Fibroblast of skin of left quadriceps (primary cell): Measurements from ENCODE around the gene TAF11.
"Not testable (repeated sequence)": the region's sequence is repeated elsewhere in the genome, so short reads cannot be mapped to it uniquely, and the experiment has no call there.

Experiments used
- DNase-seq, 2 experiments: peaks; one replicate each; pipeline ENCODE4 v3.0.0-alpha.2; 2013; ENCODE audit warnings: low read depth in 2 of 2

The TAF11 gene

GRCh38 chr6:34865107-34865506 is 22.7 kb downstream of the TAF11 start:
- no peak for DNase-seq

GRCh38 chr6:34864007-34864406 is 23.8 kb downstream of the TAF11 start:
- no peak for DNase-seq

- DNase-seq, result no peak
These were observed 27.1 kb downstream of the TAF11 start for GRCh38 chr6:34860776-34861175.

DNA sequence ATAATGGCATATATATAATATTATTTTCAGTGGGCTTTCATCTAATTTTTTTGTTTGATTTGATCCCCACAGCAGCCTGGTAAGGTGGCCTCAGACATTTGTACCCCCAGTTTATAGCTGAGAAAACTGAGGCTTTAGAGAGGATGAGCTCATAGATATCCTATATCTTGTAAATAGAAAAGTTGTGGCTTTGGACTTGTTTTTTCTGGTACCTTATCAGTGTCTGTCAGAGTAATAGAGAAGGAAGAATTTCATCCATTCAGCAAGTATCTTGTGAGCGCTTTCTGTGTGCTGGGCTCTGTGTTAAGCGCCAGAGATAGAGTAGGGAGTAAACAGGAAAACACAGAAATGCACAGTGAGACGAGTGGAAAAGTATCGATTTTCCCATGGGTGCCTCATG is 27.9 kb downstream of the TAF11 start:
- no peak for DNase-seq

DNA sequence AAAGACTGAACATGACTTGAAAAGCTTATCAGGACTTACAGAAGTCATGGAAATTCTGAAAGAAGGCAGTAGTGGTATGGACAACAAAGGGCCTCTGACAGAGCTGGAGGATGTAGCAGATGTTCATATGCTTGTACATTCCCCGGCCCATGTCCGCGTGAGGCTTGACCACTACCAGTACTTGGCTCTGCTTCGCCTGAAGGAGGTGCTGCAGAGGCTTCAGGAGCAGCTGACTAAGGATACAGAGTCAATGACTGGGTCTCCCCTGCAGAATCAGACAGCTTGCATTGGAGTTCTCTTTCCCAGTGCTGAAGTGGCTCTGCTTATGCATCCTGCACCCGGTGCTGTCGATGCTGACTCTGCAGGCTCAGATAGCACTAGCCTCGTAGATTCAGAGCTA is 29.2 kb downstream of the TAF11 start:
- DNase-seq, result no peak

DNA sequence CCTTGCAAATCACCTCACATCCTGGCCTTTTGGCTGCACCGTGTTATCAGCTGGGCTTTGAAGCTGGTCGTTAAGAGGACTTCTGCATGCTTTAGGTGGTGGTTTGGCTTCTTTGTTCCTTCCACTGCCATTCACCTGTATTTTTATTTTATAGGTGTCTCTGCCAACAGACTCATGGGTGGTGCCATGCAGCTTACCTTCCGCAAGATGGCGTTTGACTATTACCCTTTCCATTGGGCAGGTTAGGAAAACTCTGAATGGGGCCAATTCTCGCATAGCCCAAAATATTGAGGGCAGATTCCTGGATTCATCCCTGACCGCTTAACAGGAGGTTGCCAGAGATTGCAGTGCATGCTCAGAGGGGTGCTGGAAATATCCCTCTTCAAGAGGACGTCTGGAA is 32.4 kb downstream of the TAF11 start:
- no peak for DNase-seq

DNA sequence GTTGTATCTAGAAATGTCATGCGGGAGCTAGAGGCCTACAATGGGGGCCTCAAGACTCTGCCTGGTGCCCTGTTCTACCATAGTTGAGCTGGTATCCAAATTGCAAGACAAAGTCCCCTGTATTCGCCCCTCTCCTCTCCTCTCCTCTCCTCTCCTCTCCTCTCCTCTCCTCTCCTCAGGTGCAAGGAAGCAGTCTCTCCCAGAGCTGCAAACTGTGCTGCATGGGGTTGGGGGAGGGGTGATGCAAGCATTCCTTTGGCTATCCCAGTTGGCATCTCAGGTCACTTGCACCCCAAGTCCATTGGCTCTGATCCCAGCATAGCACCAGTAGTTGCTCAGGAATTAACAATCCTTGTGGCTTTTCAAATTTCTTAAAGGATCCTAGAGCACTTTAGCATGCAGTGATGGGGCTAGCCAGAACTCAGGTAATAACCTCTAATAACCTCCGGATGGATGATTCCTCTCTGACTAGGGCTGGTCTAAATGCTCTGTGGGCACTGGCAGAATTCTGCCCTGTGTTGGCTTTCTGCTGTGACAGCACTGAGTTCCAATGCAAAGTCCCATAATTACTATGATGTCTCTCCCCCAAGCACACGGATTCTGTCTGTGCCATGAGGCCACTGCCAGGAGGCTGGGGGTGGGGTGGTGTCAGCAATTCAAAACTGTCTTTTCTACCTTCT is 35.3 kb downstream of the TAF11 start:
- no peak for DNase-seq

DNA sequence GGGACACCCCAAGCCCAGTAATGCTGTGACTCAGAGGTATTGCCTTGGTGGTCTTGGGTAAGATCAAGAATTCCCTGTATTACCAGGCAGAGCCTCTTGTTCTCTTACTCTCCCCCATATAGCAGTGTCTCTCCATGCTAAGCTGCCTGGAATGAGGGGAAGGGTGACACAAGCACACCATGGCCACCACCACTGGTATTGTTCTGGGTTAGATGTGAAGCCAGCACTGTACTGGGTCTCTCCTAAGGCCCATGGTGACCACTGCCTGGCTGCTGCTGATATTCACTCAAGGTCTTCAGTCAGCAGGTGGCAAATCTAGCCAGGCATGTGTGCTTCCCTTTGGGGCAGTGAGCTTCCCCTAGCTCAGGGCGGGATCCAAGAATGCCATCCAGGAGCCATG is 36.5 kb downstream of the TAF11 start:
- DNase-seq, result no peak

DNA sequence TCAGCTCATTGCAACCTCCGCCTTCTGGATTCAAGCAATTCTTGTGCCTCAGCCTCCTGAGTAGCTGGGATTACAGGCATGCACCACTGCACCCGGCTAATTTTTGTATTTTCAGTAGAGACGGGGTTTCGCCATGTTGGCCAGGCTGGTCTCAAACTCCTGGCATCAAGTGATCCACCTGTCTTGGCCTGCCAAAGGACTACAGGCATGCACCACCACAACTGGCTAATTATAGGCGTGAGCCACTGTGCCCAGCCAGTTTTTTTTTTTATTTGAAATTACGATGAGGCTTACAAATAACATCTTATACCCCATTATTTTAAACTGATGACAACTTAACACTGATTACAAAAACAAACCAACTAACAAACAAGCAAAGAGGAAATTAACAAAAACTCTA is 38.8 kb downstream of the TAF11 start:
- not testable (repeated sequence) for DNase-seq

DNA sequence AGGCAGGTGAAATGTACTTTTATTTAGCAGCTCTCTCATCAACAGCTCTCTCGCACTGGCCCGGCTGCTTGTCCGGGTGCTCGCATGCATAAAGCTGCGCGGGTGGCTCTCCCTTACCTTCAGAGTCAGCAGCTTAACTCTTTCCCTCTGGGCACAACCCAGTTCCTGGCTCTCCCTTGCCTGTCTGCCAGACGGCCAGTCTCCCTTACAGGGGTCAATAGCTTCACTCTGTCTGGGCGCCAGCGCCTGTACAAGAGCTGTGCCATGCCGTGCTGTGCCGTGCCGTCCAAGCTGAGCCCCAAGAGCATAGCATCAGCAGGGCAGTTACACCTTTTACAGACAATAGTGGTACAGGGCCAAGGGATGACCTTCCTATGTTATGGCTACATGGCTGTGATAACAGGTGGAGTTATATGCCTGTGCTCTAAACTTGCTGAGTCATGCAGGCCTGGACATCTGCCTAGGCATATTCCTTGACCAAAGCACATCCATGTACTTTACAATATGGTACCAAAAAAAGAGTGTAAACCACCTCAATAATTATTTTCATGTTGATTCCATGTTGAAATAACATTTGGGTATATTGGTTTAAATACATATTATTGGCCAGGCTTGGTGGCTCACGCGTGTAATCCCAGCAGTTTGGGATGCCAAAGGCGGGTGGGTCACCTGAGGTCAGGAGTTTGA is 48.0 kb downstream of the TAF11 start:
- DNase-seq, result no peak

DNA sequence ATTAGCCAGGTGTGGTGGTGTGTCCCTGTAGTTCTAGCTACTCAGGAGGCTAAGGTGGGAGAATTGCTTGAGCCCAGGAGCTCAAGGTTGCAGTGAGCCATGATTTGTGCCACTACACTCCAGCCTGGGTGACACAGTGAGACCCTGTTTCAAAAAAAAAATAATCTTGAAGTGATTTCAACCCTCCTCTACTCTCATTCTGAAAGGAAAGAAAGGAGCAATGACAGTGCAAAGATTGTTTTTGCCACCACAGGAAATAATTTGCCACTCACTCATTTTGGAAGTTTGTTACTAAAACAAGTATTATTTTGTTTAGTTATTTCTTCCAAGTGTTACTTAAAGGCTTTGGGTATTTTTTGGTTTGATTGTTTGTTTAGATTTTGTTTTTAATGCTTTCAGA is 50.3 kb downstream of the TAF11 start:
- DNase-seq, result no peak

DNA sequence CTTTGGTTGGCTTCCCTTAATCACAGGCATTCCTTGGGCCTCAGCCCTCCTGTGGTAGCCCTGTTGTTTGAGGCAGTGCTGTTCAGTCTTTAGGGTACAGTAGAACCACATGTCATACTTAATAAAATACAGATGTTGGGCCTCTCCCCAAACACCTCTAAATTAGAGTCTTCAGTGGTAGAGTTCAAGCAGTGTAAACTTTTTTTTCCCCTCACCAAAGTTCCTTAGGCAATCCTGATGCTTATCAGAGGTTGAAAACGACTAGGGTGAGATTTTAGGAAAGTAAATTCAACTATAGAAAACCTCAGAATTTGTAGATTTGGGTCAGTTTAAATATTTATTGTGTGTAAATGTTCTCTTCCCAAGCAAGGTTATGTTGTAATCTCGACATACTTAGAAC is 51.4 kb downstream of the TAF11 start:
- DNase-seq, result no peak

DNA sequence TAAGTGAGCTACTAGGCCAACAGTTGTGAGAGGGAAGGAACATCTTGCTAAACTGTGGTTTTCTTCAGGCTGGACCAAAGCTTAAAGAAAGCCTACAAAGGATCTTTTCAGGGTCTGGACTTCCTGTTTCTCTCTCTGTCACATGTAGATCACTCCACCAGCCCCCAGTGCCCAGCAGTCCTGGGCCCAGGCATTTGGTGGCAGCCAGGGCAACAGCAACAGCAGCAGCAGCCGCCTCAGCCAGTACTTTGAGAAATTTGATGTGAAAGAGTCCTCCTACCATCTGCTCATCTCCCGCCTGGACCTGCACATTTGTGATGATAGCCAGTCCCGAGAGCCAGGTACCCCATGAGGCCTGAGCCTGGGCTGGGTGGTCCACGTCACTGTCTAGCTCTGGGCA is 51.8 kb downstream of the TAF11 start:
- DNase-seq, result no peak

GRCh38 chr6:34834789-34835518 is 52.9 kb downstream of the TAF11 start:
- peak in 1 of 2 experiments; percentile 12 for DNase-seq

- no peak for DNase-seq
These were observed 54.9 kb downstream of the TAF11 start for GRCh38 chr6:34832942-34833341.

GRCh38 chr6:34829137-34829536 is 58.7 kb downstream of the TAF11 start:
- no peak for DNase-seq
